ENCODE data around the gene SLC38A7. TPM values are rescaled to one million over a fixed set of nuclear protein-coding genes. Genes with fewer than 3 reads are reported as not detected.
"Not testable (repeated sequence)": the region's sequence is repeated elsewhere in the genome, so short reads cannot be mapped to it uniquely, and the experiment has no call there.

The SLC38A7 gene
- total and polyA plus RNA-seq, 2 experiments from 2014 or later: 13.9 to 27.8 TPM

GRCh38 chr16:58661199-58661830, 23.3 kb downstream of the SLC38A7 start:
- no peak overlapping the region for H3K4me3 ChIP-seq
- no peaks in the 10 kb centered on the region for H3K27me3 ChIP-seq (ENCODE audit: insufficient read depth)
- Mint-ChIP-seq H3K4me3 (no peak overlapping the region), H3K27ac (no peak overlapping the region), H3K27me3 (ENCODE audit: insufficient read depth, low read depth, poor library complexity) (peaks cover 2% of the 10 kb centered on the region), H3K9me3 (no peaks in the 10 kb centered on the region), H3K36me3 (ENCODE audit: low read depth) (peaks cover under 1% of the 10 kb centered on the region; the same call in 1 of the 3 replicates), H3K4me1 (peaks cover 2% of the 10 kb centered on the region; the same call in 2 of the 3 replicates)
- H3K79me2 ChIP-seq (replicated peaks; ENCODE audit: insufficient read depth): no peaks in the 10 kb centered on the region
- H4K20me1 ChIP-seq (replicated peaks; ENCODE audit: insufficient read depth): peaks cover 7% of the 10 kb centered on the region; the same call in 1 of the 2 replicates
- H3K4me1 ChIP-seq (ENCODE audit: insufficient read depth): no peaks in the 10 kb centered on the region
- no peaks in the 10 kb centered on the region for H3K9me2 ChIP-seq (ENCODE audit: insufficient read depth)
- ATAC-seq (peak; percentile 95), DNase-seq (ENCODE audit: low spot score) (peak; percentile 87)
- no peak overlapping the region for H3K4me2 ChIP-seq
- H2AFZ ChIP-seq: no peak overlapping the region
- H3F3A ChIP-seq (replicated peaks; ENCODE audit: low read depth): no peaks in the 10 kb centered on the region
- peak; percentile 72 to 90 for TF ChIP-seq CTCF (conservative IDR thresholded peaks at IDR 0.05; ENCODE audit: low read depth in 2 of 2)
- 0 out of 2 replicates have a peak, but pooled peaks have one; percentile 11 for TF ChIP-seq ZNF462 (CRISPR knock-in tag; IDR thresholded peaks at IDR 0.05)
- no peak for TF ChIP-seq POLR2AphosphoS5 (IDR thresholded peaks at IDR 0.05; ENCODE audit: low read depth)
- no peak for TF ChIP-seq ZNF114 (CRISPR knock-in tag; IDR thresholded peaks at IDR 0.05)
- no peaks in the 10 kb centered on the region for H3K36me3 ChIP-seq (ENCODE audit: insufficient read depth)
- H3K27ac ChIP-seq (ENCODE audit: low read depth): no peak overlapping the region

GRCh38 chr16:58659911-58660310, 24.7 kb downstream of the SLC38A7 start:
- not testable (repeated sequence) for H3K4me1 Mint-ChIP-seq

More at GRCh38 chr16:58659911-58660310, 24.7 kb downstream of the SLC38A7 start:
- H3K4me3 Mint-ChIP-seq; H3K79me2 ChIP-seq (replicated peaks; ENCODE audit: insufficient read depth); ATAC-seq; H3K4me1 ChIP-seq (ENCODE audit: insufficient read depth); H3K27me3 Mint-ChIP-seq (ENCODE audit: insufficient read depth, low read depth, poor library complexity); H3K27ac ChIP-seq (ENCODE audit: low read depth); H3K36me3 Mint-ChIP-seq (ENCODE audit: low read depth); H3K27me3 ChIP-seq (ENCODE audit: insufficient read depth); H3K9me3 Mint-ChIP-seq; DNase-seq (ENCODE audit: low spot score); H2AFZ ChIP-seq; H3K36me3 ChIP-seq (ENCODE audit: insufficient read depth); H3K27ac Mint-ChIP-seq; H3K9me2 ChIP-seq (ENCODE audit: insufficient read depth); H4K20me1 ChIP-seq (replicated peaks; ENCODE audit: insufficient read depth); H3K4me2 ChIP-seq; H3F3A ChIP-seq (replicated peaks; ENCODE audit: low read depth); H3K4me3 ChIP-seq: not testable (repeated sequence)
